ENCODE results near the gene TRPM8. TPM values are rescaled to one million over a fixed set of nuclear protein-coding genes. Genes with fewer than 3 reads are reported as not detected.

The TRPM8 gene
- total RNA-seq, 4 donors from 2014 or later, result not detected

DNA sequence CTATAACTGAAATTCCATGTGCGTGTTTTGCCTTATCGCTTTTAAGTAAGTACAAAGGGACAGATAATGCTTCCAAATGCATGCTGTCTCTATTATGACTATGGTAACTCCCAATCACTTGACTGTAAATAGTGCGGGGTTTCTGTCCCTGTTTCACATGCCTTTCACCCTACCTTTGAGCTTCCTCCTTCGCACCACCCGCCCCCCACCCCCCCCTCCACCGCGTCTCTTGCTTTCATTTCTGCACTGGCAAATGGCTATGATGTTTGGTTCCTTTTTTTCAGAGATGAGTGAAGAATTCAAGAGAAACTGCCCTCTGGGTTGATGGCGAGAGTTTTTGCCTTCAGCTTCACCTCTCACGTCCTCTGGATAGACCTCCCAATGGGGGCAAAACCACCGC, 108.3 kb downstream of the TRPM8 start:
- ATAC-seq, result no peak
- peaks cover 0 to 12% (median 0%) of the 10 kb centered on the region in 3 donors for H3K9me3 ChIP-seq
- no peak overlapping the region for H3K27ac ChIP-seq
- peak overlapping the region in 1 of 2 donors; percentile 25 for H3K4me3 ChIP-seq
- no peaks in the 10 kb centered on the region for H3K36me3 ChIP-seq
- 36 to 46% methylated on average over 5 to 9 of the region's 10 CpGs for WGBS, 2 donors (ENCODE audit: low coverage in 1 of 2)
- peaks cover 28% of the 10 kb centered on the region for H3K27me3 ChIP-seq
- no peaks in the 10 kb centered on the region for H3K4me1 ChIP-seq
- TF ChIP-seq, protein P1, sequence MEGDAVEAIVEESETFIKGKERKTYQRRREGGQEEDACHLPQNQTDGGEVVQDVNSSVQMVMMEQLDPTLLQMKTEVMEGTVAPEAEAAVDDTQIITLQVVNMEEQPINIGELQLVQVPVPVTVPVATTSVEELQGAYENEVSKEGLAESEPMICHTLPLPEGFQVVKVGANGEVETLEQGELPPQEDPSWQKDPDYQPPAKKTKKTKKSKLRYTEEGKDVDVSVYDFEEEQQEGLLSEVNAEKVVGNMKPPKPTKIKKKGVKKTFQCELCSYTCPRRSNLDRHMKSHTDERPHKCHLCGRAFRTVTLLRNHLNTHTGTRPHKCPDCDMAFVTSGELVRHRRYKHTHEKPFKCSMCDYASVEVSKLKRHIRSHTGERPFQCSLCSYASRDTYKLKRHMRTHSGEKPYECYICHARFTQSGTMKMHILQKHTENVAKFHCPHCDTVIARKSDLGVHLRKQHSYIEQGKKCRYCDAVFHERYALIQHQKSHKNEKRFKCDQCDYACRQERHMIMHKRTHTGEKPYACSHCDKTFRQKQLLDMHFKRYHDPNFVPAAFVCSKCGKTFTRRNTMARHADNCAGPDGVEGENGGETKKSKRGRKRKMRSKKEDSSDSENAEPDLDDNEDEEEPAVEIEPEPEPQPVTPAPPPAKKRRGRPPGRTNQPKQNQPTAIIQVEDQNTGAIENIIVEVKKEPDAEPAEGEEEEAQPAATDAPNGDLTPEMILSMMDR (IDR thresholded peaks at IDR 0.05), result no peak
- TF ChIP-seq POLR2AphosphoS5 (IDR thresholded peaks at IDR 0.05) (no peak), EP300 (IDR thresholded peaks at IDR 0.05) (no peak), POLR2A (IDR thresholded peaks at IDR 0.05) (no peak)

DNA sequence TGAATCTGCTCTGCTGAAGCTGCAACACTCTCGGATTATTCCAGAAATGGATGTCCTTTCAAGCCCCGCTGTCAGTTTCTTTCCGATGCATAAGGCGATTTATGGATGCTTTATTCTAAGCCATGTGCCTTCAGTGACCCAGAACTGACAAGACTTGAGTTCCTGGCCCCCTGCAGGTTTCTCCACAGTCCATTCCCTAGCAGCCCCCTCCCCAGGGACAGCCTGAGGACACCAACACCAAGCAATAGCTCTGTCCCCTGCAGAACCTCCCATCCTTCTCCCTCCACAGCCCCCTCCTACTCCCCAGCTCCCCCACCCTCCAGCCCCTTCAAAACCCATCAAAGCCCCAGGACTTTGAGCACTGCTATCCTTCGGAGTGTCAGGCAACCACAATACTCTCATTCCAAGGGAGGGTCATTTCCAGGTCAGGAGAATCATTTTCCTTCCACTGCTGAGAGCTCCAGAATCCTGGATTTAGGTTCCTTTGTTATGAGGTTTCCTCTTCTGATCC, 108.8 kb downstream of the TRPM8 start:
- Histone ChIP-seq H3K9me3 (peaks cover 0 to 12% (median 0%) of the 10 kb centered on the region in 3 donors), H3K4me1 (no peaks in the 10 kb centered on the region), H3K36me3 (no peaks in the 10 kb centered on the region), H3K4me3 (peak overlapping the region in 1 of 2 donors; percentile 25), H3K27ac (no peak overlapping the region), H3K27me3 (peaks cover 32% of the 10 kb centered on the region)
- no peak for ATAC-seq
- 26 to 35% methylated on average over 4 to 5 of the region's 5 CpGs for WGBS, 2 donors (ENCODE audit: low coverage in 1 of 2)
- no peak for TF ChIP-seq EP300 (IDR thresholded peaks at IDR 0.05)
- TF ChIP-seq, protein P1 (IDR thresholded peaks at IDR 0.05), result no peak
- TF ChIP-seq POLR2A (IDR thresholded peaks at IDR 0.05), result no peak
- no peak for TF ChIP-seq POLR2AphosphoS5 (IDR thresholded peaks at IDR 0.05)

DNA sequence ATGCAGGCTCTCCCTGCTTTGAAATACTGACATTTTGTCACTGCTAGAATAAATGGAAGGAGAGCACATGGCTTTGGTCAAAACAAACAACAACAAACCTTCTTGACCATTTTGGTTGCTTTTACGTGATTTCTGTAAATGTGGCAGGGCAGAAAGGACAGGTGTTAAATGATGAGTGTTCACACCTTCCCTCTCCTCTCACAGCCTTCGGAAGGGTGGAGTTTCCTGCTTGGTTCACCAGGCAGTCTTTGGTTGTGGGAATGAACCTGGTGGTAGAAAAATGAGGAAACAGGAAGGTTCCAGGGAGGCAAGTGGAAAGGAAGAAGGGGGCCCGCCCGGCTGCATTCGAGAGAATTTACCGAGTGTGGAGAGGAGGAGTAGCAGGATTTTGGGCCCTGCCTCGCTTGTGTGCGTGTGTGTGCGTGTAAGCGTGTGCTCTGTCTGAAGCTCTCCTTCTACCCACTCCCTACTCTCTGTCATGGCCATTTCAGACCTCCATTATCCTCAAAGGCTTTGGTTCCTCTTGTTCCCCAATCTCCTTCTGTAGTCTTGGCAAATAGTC, 109.6 kb downstream of the TRPM8 start:
- Histone ChIP-seq H3K27ac (no peak overlapping the region), H3K4me3 (no peak overlapping the region), H3K36me3 (no peaks in the 10 kb centered on the region), H3K27me3 (peaks cover 38% of the 10 kb centered on the region), H3K4me1 (no peaks in the 10 kb centered on the region), H3K9me3 (peaks cover 0 to 12% (median 0%) of the 10 kb centered on the region in 3 donors)
- WGBS, 2 donors (ENCODE audit: low coverage in 1 of 2), result 71 to 87% methylated on average over 1 to 10 of the region's 10 CpGs
- ATAC-seq, result no peak
- TF ChIP-seq POLR2AphosphoS5 (IDR thresholded peaks at IDR 0.05), result no peak
- TF ChIP-seq, protein P1 (IDR thresholded peaks at IDR 0.05), result no peak
- TF ChIP-seq POLR2A (IDR thresholded peaks at IDR 0.05), result no peak
- no peak for TF ChIP-seq EP300 (IDR thresholded peaks at IDR 0.05)

DNA sequence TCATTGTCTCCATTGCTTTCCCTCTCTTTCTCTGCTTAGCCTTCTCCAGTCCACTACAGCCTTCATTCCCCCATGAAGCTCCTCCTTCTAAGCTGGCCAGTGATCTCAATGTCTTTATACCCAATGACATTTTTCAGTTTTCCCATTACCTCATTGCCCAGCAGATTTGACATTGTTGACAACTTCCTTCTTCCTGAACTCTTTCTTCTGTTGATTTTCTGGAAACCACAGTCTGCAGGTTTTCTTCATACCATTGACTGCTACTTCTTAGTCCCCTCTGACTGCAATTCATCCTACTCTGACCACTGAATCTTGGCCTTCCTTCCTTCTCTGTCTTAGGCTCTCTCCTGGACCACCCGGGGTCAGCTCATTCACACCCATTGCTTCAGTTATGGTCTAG, 110.5 kb downstream of the TRPM8 start:
- 100% methylated on average over 1 of the region's 1 CpG for WGBS, 2 donors (ENCODE audit: low coverage in 1 of 2)

More for the DNA sequence above, 110.5 kb downstream of the TRPM8 start:
- Histone ChIP-seq H3K9me3 (peaks cover 0 to 9% (median 0%) of the 10 kb centered on the region in 3 donors), H3K36me3 (no peaks in the 10 kb centered on the region), H3K27me3 (peaks cover 35% of the 10 kb centered on the region), H3K27ac (no peak overlapping the region), H3K4me3 (no peak overlapping the region), H3K4me1 (no peaks in the 10 kb centered on the region)
- no peak for ATAC-seq
- TF ChIP-seq, protein P1 (IDR thresholded peaks at IDR 0.05), result no peak
- TF ChIP-seq EP300 (IDR thresholded peaks at IDR 0.05), result no peak
- TF ChIP-seq POLR2A (IDR thresholded peaks at IDR 0.05), result no peak
- TF ChIP-seq POLR2AphosphoS5 (IDR thresholded peaks at IDR 0.05), result no peak
